ENCODE data around the gene ADAM12.
"Not testable (repeated sequence)": the region's sequence is repeated elsewhere in the genome, so short reads cannot be mapped to it uniquely, and the experiment has no call there.

ADAM12 gene

DNA sequence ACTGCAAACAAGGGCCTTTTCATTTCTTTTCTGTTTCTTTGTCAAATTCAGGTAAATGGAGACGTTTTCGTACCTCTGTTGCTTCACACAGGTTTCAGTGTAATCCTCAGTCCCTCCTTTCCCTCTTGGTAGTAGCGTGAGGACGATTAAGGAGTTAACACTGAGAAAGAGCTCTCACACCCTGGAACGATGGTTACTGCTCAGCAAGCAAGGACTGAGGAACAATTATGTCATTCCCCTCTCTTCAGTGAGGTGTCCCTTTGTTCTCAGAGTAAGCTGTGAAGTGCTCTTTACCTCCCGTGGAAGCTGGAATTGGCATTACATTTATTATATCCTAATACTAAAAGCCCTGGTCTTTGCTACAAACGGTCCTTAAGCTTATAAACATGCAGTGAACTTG, 396.0 kb downstream of the ADAM12 start:
- DNase-seq, result no peak

DNA sequence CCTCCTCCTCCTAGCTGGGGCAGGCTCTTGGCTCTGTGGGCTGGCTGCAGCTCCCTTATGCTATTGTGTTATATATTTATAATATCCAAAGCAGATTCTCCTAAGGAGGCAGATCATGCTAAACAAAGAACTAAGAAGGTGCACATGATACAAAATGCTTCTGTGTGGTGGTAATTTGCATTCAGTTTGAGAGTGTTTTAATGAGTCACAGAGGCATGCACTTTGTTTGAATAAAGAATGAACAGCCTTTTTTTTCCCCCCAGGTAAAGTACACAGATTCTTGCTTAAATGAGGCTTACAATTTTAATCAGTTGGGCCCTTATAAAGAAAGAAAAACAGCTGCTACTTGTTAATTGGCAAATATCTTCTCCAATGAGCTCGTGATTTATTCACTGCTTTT, 396.9 kb downstream of the ADAM12 start:
- DNase-seq, result no peak

GRCh38 chr10:125990974-125991373, 397.3 kb downstream of the ADAM12 start:
- DNase-seq, result no peak

GRCh38 chr10:125989791-125990190, 398.5 kb downstream of the ADAM12 start:
- DNase-seq, result no peak

DNA sequence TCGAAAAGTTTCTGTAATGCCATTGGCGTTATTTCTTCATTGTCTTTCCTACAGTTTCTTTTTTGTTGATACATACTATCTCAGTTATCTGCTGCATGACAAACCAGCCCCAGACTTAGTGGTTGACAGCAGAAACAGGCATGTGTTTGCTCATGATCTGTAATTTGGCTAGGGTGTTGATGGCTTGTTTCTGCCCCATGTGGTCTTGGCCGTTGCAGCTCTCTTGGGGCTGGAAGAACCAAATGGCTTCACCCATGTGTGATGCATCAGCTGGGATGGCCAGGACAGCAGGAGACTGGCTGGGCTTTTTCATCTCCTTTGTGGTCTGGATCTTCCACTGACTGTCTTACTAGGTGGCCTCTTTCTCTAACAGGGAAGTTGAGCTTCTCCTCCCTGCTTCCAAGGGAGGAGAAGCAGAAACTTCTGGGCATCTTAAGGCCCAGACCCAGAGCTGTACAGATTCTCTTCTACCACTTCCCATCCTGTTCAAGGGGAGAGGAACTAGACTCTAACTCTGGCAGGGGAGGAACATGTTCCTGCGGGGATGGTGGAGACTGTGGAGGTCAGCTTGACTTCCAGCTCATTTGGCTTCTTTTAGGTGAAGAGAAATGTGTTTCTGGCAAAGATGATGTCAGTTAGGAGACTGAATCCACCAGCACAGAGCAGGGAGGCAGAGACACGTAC, 402.6 kb downstream of the ADAM12 start:
- no peak for DNase-seq

DNA sequence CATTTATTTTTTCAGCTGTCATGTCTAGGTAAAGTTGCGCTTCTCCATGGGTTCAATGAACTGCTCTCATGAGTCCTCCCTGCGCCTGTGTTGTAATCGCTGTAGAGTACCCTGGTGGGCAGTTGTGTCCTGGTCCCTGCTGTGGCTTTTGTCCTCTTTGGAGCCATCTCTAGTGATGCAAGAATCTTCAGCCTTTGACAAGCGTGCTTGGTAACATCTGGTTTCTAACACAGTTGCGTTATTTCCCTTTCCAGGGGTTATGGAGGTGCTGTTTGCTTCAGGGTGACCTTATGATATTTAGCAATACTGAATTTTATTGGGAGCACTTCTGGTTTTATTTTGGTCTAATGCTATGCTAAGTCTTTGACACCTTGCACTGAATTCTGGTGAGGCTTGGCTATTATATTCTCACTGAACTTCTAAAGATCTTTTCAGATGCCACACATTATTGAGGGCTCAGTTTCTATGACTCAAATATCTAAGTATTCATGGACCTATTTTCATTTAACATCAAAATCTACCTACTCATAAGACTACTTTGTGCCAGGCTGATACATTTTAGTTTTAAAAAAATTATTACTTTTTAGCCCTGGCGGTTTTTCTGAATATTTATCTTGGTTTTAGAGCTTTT, 403.3 kb downstream of the ADAM12 start:
- DNase-seq, result no peak

GRCh38 chr10:125984346-125984745, 403.9 kb downstream of the ADAM12 start:
- no peak for DNase-seq

- DNase-seq, result no peak
Observed at GRCh38 chr10:125983656-125984055, 404.6 kb downstream of the ADAM12 start.

- DNase-seq, result no peak
Observed at GRCh38 chr10:125983161-125983560, 405.1 kb downstream of the ADAM12 start.

GRCh38 chr10:125982260-125982948, 405.9 kb downstream of the ADAM12 start:
- no peak for DNase-seq

- DNase-seq, result no peak
Observed at GRCh38 chr10:125980521-125981035, 407.7 kb downstream of the ADAM12 start.

- DNase-seq, result no peak
Observed at GRCh38 chr10:125979976-125980375, 408.3 kb downstream of the ADAM12 start.

DNA sequence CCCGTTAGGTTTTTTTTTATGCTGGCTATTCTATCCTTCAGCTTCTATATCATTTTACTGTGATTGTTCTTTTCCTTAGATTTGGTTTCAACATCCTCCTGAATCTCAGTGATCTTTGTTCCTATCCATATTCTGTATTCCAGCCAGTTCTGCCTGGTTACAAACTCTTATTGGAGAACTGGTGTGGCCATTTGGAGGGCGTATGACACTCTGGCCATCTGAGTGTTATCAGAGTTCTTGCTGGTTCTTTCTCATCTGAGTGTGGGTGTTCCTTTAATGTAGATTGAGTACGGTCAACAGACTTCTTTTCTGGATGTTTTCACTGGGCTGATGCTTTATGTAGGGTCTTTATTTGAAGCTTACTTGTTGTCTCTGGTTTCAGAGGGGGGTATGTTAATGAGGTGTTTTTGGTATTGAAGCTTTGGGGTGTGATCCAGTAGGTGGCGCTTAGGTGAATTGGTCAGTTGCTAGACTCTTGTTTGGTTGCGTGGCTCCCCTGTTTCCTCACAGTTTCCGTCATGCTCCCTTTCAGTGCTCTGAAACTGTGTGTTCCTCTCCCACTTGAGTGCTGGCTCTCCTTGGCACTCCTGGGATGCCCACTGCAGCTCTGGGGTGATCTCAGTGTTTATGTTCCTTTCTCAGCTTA, 411.2 kb downstream of the ADAM12 start:
- DNase-seq, result no peak

- not testable (repeated sequence) for DNase-seq
Observed at GRCh38 chr10:125970077-125970630, 418.1 kb downstream of the ADAM12 start.

DNA sequence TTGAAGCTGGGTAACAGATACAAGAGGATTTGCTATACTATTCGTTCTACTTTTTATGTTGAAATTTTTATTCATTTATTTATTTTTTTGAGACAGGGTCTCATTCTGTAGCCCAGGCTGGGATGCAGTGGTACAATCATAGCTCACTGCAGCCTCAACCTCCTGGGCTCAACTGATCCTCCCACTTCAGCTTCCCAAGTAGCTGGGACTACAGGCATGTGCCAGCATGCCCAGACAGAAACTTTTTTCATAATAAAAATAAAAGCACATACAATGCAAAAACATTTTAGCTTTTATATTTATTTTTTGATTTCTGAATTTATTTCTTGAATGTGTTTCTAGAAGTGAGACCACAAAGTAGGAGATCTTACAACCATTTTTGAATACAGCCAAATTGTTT, 420.7 kb downstream of the ADAM12 start:
- DNase-seq, result no peak

DNA sequence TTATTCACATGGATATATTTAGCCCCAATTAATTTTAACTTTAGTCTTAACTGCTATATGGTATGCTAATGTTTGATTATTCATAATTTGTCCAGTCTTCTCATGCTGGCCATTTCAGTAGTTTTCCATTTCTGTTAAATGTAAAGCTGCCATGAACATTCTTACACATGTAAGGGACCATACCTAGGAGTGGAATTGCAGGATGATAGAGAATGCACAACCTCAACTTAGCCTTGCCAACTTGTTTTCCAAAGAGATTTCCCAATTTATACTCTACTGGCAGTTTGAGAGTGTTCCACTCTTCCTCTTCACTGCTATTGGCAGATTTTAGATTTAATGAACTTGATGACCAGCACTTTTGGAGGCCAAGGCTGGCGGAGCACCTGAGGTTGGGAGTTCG, 423.7 kb downstream of the ADAM12 start:
- no peak for DNase-seq
